WTC11 (cell line): ENCODE measurements around the gene PILRB.

Experiments used
- CREB1 ChIP-seq: sonication (generic); formaldehyde crosslinking; IDR thresholded peaks from 2 replicates; pipeline ENCODE4 v1.8.0; 2023; ENCODE audit warnings: mild to moderate bottlenecking, missing genetic modification reagents
- ESRRA ChIP-seq: sonication (generic); formaldehyde crosslinking; IDR thresholded peaks from 2 replicates; pipeline ENCODE4 v1.8.1; 2022; ENCODE audit warnings: mild to moderate bottlenecking, missing genetic modification reagents, borderline replicate concordance
- ETV6 ChIP-seq: sonication (generic); formaldehyde crosslinking; IDR thresholded peaks from 2 replicates; pipeline ENCODE4 v1.8.1; 2022; ENCODE audit warnings: mild to moderate bottlenecking, missing genetic modification reagents
- JUN ChIP-seq: sonication (generic); formaldehyde crosslinking; IDR thresholded peaks from 2 replicates; pipeline ENCODE4 v1.8.0; 2023; ENCODE audit warnings: mild to moderate bottlenecking, missing genetic modification reagents
- RORB ChIP-seq: fragments of 250-450 bp; sonication (Bioruptor Pico); IDR thresholded peaks from 2 replicates; pipeline ENCODE4 v1.9.0; 2021; ENCODE audit warnings: mild to moderate bottlenecking
- TCF7 ChIP-seq: sonication (generic); formaldehyde crosslinking; IDR thresholded peaks from 2 replicates; pipeline ENCODE4 v1.8.0; 2022; ENCODE audit warnings: mild to moderate bottlenecking, low read depth, missing genetic modification reagents, moderate library complexity
- ZNF232 ChIP-seq: sonication (generic); formaldehyde crosslinking; IDR thresholded peaks from 2 replicates; pipeline ENCODE4 v1.8.0; 2022; ENCODE audit warnings: mild to moderate bottlenecking, missing genetic modification reagents
- ZNF263 ChIP-seq: sonication (generic); formaldehyde crosslinking; IDR thresholded peaks from 2 replicates; pipeline ENCODE4 v1.8.1; 2022; ENCODE audit warnings: low read depth, mild to moderate bottlenecking, moderate library complexity, missing genetic modification reagents
- ZNF317 ChIP-seq: sonication (generic); formaldehyde crosslinking; IDR thresholded peaks from 2 replicates; pipeline ENCODE4 v1.8.1; 2023; ENCODE audit warnings: low read depth, mild to moderate bottlenecking, moderate library complexity, missing genetic modification reagents, borderline replicate concordance
- TF ChIP-seq, protein P1 (sequence below): sonication (generic); formaldehyde crosslinking; IDR thresholded peaks from 2 replicates; pipeline ENCODE4 v1.8.0; 2022; ENCODE audit warnings: mild to moderate bottlenecking, missing genetic modification reagents
- TF ChIP-seq, protein P2 (sequence below): fragments of 200-600 bp; IDR thresholded peaks from 2 replicates; pipeline ENCODE4 v1.8.0; 2022; ENCODE audit warnings: antibody characterized with exemption
- TF ChIP-seq, protein P3 (sequence below): sonication (generic); formaldehyde crosslinking; conservative IDR thresholded peaks from 2 replicates; pipeline ENCODE4 v1.8.1; 2022; ENCODE audit warnings: mild to moderate bottlenecking, missing genetic modification reagents
- TF ChIP-seq, protein P4 (sequence below): sonication (generic); formaldehyde crosslinking; IDR thresholded peaks from 2 replicates; pipeline ENCODE4 v1.8.1; 2023; ENCODE audit warnings: mild to moderate bottlenecking, missing genetic modification reagents, moderate library complexity

DNA sequence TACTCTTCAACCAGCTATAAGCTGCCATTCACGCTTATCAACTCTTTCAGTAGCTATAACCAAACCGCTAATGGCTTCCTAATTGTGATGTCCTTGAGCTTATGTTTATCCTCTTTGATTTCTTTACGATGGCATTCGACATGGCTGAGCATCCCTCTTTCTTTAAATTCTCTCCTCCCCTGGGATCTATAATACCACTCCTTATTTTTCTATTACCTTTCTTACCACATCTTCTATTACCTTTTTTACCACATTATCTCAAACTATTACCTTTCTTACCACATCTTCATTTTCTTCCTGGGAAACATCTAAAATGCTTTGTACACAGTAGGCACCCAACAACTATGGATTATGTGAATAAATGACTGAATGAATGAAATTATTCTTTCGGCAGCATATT, 57.5 kb downstream of the PILRB start:
- TF ChIP-seq ZNF317 (no peak), TCF7 (CRISPR knock-in tag) (no peak), CREB1 (no peak), ZNF263 (CRISPR knock-in tag) (no peak), ESRRA (CRISPR knock-in tag) (no peak), ETV6 (no peak), ZNF232 (CRISPR knock-in tag) (no peak), RORB (no peak), JUN (CRISPR knock-in tag) (no peak)
- TF ChIP-seq, protein P1, sequence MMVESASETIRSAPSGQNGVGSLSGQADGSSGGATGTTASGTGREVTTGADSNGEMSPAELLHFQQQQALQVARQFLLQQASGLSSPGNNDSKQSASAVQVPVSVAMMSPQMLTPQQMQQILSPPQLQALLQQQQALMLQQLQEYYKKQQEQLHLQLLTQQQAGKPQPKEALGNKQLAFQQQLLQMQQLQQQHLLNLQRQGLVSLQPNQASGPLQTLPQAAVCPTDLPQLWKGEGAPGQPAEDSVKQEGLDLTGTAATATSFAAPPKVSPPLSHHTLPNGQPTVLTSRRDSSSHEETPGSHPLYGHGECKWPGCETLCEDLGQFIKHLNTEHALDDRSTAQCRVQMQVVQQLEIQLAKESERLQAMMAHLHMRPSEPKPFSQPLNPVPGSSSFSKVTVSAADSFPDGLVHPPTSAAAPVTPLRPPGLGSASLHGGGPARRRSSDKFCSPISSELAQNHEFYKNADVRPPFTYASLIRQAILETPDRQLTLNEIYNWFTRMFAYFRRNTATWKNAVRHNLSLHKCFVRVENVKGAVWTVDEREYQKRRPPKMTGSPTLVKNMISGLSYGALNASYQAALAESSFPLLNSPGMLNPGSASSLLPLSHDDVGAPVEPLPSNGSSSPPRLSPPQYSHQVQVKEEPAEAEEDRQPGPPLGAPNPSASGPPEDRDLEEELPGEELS (CRISPR knock-in tag) = no peak
- TF ChIP-seq, protein P2, sequence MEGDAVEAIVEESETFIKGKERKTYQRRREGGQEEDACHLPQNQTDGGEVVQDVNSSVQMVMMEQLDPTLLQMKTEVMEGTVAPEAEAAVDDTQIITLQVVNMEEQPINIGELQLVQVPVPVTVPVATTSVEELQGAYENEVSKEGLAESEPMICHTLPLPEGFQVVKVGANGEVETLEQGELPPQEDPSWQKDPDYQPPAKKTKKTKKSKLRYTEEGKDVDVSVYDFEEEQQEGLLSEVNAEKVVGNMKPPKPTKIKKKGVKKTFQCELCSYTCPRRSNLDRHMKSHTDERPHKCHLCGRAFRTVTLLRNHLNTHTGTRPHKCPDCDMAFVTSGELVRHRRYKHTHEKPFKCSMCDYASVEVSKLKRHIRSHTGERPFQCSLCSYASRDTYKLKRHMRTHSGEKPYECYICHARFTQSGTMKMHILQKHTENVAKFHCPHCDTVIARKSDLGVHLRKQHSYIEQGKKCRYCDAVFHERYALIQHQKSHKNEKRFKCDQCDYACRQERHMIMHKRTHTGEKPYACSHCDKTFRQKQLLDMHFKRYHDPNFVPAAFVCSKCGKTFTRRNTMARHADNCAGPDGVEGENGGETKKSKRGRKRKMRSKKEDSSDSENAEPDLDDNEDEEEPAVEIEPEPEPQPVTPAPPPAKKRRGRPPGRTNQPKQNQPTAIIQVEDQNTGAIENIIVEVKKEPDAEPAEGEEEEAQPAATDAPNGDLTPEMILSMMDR = no peak
- TF ChIP-seq, protein P3, sequence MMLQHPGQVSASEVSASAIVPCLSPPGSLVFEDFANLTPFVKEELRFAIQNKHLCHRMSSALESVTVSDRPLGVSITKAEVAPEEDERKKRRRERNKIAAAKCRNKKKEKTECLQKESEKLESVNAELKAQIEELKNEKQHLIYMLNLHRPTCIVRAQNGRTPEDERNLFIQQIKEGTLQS (CRISPR knock-in tag) = no peak
- TF ChIP-seq, protein P4, sequence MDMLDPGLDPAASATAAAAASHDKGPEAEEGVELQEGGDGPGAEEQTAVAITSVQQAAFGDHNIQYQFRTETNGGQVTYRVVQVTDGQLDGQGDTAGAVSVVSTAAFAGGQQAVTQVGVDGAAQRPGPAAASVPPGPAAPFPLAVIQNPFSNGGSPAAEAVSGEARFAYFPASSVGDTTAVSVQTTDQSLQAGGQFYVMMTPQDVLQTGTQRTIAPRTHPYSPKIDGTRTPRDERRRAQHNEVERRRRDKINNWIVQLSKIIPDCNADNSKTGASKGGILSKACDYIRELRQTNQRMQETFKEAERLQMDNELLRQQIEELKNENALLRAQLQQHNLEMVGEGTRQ (CRISPR knock-in tag) = no peak
